Left renal pelvis (tissue), 4 donors: Measurements from ENCODE around the gene MRPS2. TPM values are rescaled to one million over a fixed set of nuclear protein-coding genes. Genes with fewer than 3 reads are reported as not detected.
"Not testable (repeated sequence)": the region's sequence is repeated elsewhere in the genome, so short reads cannot be mapped to it uniquely, and the experiment has no call there.

Source experiments
- DNase-seq, 4 donors: peaks; one replicate each; pipeline ENCODE4 v3.0.0-alpha.2; 2013; ENCODE audit warnings: low read depth in 4 of 4, low spot score in 3 of 4
- polyA plus RNA-seq, 4 donors: library from polyadenylated mRNA; unstranded; fragments of 120-200 nt; gene quantifications; one replicate each; pipeline ENCODE4 v1.2.1, GENCODE V29; 2013; ENCODE audit not compliant: insufficient read length in 4 of 4

Gene MRPS2
- polyA plus RNA-seq = 10 to 100 TPM; 34.8 to 56.7 (median 42.5) TPM

- DNase-seq = peak; percentile 66 to 83 (median 77)
These were observed at the start of gene MRPS2 for GRCh38 chr9:135500525-135501260. Gene MRPS2, plus strand, starts transcription at chr9:135500682. Its CDS starts 29 bp downstream, at chr9:135500711.

GRCh38 chr9:135450956-135451355 is 49.5 kb upstream of the MRPS2 start:
- DNase-seq = no peak

DNA sequence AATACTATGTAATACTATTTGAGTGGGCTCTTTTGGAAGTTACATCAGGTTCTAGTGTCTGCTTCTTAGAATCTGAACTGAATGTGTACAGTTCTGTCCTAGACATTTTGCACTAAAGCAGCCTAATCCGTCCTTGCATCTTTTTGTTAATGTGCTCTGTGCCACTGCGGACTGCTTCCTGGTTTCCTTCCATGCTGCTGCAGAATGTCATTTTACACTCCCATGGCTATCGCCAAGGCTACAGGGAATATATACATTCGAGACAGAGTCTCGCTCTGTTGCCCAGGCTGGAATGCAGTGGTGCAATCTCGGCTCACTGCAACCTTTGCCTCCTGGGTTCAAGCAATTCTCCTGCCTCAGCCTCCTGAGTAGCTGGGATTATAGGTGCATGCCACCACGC is 48.6 kb upstream of the MRPS2 start:
- not testable (repeated sequence) for DNase-seq

GRCh38 chr9:135454737-135455136 is 45.7 kb upstream of the MRPS2 start:
- no peak for DNase-seq

- DNase-seq = no peak
These were observed 45.0 kb upstream of the MRPS2 start for GRCh38 chr9:135455401-135456030.

- DNase-seq = no peak
These were observed 43.9 kb upstream of the MRPS2 start for GRCh38 chr9:135456436-135457104.

GRCh38 chr9:135458478-135458877 is 42.0 kb upstream of the MRPS2 start:
- not testable (repeated sequence) for DNase-seq

- DNase-seq = no peak
These were observed 38.5 kb upstream of the MRPS2 start for GRCh38 chr9:135461936-135462335.

- DNase-seq = no peak
These were observed 37.3 kb upstream of the MRPS2 start for GRCh38 chr9:135463140-135463539.

DNA sequence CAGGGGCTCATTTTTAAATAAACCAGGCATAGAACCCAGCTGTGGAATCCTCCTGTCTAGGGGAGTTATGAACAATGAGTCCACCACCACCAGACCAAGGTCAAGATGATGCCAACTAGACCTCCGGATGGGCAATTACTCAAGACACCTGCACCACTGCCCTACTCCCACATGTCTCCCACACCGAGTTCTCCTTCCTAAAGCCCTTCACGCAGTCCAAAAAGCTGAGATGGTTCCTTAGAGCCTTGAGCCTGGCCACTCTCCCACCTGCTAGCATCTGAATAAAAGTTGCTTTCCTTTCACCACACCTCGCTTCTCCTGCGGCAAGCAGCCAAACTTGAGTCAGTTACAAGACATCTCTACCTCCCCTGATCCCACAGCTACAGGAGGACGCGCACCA is 36.3 kb upstream of the MRPS2 start:
- no peak for DNase-seq

GRCh38 chr9:135468854-135469521 is 31.5 kb upstream of the MRPS2 start:
- no peak for DNase-seq

GRCh38 chr9:135471791-135472640 is 28.5 kb upstream of the MRPS2 start:
- DNase-seq = peak in 1 of 4 donors; percentile 73

DNA sequence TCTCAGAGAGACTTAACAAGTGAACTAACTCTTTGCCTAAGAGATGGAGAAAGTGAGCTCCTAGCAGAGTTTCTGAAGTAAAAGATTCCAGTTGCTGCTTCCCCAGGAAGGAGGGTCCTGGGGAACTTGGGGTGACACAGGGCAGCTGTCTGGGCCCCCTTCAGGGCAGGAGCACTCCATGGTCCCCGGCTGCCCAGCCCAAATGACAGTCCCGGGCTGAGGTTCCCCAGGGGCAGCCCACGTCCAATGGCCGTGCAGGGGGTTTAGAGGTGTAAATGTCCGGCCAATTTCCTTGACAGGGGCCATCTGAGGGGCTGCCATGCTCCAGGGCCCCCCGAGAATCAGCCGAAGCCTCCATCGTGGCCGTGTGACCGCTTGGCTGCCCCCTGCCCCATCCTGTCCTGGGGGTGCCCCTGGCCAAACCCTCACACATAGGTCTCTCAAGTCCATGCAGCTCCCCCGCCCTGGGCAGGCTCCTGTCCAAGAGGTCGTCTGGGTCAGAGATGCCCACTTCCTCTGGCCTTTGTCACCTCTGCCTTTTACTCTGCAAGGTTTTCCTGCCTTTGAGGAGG is 26.4 kb upstream of the MRPS2 start:
- no peak for DNase-seq

- DNase-seq = no peak
These were observed 25.6 kb upstream of the MRPS2 start for GRCh38 chr9:135474915-135475314.

GRCh38 chr9:135476561-135477355 is 23.7 kb upstream of the MRPS2 start:
- DNase-seq = no peak

DNA sequence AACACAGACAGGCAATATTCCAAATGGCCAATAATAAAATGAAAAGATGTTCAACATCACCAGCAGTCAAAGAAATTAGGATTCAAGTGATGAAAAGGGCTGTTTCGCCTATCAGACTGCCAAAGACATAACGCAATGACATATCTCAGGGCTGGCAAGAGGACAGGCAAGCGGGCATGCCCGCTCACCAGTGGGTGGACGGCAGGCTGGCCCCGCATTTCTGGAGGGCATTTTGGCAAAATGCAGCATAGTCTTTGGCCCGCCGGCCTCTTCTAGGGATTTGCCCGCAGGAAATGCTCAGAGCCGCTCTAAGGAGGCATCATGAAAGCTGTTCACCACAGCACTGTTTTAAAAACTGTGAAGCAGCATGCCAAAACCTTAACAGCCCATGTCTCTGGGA is 22.3 kb upstream of the MRPS2 start:
- DNase-seq = no peak

DNA sequence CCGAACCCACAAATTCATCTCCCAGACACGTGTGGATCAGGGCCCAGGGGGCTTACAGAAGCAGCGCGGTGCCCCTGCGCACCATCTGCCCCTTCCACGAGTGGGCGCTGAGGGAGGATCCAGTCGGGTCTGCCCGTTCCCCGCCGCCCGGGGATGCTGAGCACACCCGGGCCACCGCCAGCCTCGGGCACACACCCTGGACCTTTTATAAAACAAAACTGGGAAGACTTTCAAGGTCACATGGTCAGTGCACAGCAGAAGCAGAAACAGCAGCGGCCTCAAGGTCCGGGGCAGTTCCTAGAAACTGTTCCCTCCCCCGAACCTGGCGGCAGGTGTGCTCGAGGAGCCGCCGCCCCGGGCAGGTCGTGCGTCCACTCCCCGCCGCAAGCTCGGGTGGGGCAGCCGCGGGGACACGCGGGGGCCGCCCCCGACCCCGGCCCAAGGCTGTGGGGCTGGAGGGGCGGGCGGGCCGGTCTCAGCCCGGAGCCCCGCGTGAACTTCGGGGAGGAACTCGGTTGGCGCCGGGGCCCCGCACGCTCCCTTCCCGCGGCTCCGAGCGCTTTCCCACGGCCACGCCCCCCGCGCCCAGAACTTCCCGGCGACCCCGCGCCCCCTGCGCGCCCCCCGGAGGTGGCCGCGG is 21.5 kb upstream of the MRPS2 start:
- no peak for DNase-seq

DNA sequence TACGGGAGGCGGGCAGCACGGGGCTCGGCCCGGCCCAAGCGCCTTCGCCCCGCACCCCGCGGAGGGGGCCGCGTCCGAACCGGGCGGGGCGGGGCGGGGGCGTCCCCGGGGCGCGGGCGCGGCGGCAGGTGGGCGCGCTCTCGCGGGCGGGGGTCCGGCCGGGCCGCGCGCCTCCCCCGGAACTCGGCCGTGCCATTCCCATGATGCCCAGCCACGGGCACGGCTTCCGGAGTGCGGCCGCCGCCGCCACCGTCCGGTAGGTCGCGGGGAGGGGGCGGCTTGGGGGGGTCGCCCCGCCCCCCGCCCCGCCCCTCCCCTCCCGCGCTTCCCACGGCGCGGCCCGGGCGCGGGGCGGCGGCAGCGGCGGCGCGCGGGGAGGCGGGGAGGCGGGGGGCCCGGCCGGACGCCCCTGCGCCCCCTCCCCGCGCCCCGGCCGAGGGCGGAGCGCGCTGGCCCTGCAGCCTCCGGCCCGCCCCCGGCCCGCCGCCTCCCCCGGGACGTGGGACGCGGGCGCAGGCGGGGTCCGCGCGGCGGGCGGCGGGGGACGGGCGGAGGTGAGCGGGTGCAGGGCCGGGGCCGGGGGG is 20.9 kb upstream of the MRPS2 start, which contains the start of gene PPP1R26:
PPP1R26 (plus strand) TSS at position 314 of the 584 bp plus-strand sequence. CDS start 4,729 bp downstream, outside the sequence.
- no peak for DNase-seq
